MCF 10A (cell line): ENCODE measurements around the gene COQ8A. TPM values are rescaled to one million over a fixed set of nuclear protein-coding genes. Genes with fewer than 3 reads are reported as not detected.

ENCODE experiments used
- BruUV-seq: library from RNA; stranded (reverse); fragments of 400-500 nt; replicated peaks from 2 replicates; lab custom pipeline; 2021; lab: Mats Ljungman, UMichigan
- CTCF ChIA-PET: fragments of 300-600 bp; sonication (Branson Sonifier 250); formaldehyde crosslinking; extraction: SDS; loops from one replicate; lab custom pipeline; 2021; ENCODE audit warnings: antibody characterized with exemption, inconsistent platforms; lab: Yijun Ruan, JAX
- POLR2A ChIA-PET: fragments of 300-600, 350-650 bp; sonication (Branson Sonifier 250); formaldehyde crosslinking; extraction: SDS; loops from one replicate; lab custom pipeline; 2020; ENCODE audit warnings: antibody characterized with exemption, inconsistent platforms; lab: Yijun Ruan, JAX
- DNase-seq: peaks from one replicate; pipeline ENCODE4 v3.0.0-alpha.2; 2018; ENCODE audit not compliant: unreplicated experiment
- H3K27ac Mint-ChIP-seq: one replicate; pipeline ENCODE4 v1.8.0; 2022; ENCODE audit warnings: mild to moderate bottlenecking, low read depth, mixed read lengths; ENCODE audit not compliant: unreplicated experiment
- H3K27me3 Mint-ChIP-seq: one replicate; pipeline ENCODE4 v1.8.0; 2022; ENCODE audit warnings: mixed read lengths; ENCODE audit not compliant: insufficient read depth, unreplicated experiment
- H3K36me3 Mint-ChIP-seq: one replicate; pipeline ENCODE4 v1.8.0; 2022; ENCODE audit warnings: mild to moderate bottlenecking, moderate library complexity, mixed read lengths; ENCODE audit not compliant: insufficient read depth, unreplicated experiment
- H3K4me1 Mint-ChIP-seq: one replicate; pipeline ENCODE4 v1.8.0; 2022; ENCODE audit warnings: mixed read lengths; ENCODE audit not compliant: insufficient read depth, unreplicated experiment
- H3K4me3 Mint-ChIP-seq: one replicate; pipeline ENCODE4 v1.8.0; 2022; ENCODE audit warnings: mild to moderate bottlenecking, moderate library complexity, mixed read lengths; ENCODE audit not compliant: unreplicated experiment
- H3K9me3 Mint-ChIP-seq: one replicate; pipeline ENCODE4 v1.8.0; 2022; ENCODE audit warnings: mixed read lengths; ENCODE audit not compliant: unreplicated experiment
- intact Hi-C: fragments of 100-400 bp; cut with micrococcal nuclease; formaldehyde crosslinking; loops from 2 replicates; pipeline ENCODE4 v1.14.1; 2022
- total RNA-seq: library from RNA; stranded (reverse); gene quantifications from 2 replicates; pipeline ENCODE4 v1.2.3, GENCODE V29; 2022
- TF ChIP-seq, protein P1 (sequence below): fragments of 200-600 bp; IDR thresholded peaks from one replicate; pipeline ENCODE4 v1.8.0; 2022; ENCODE audit warnings: antibody characterized with exemption, mild to moderate bottlenecking; ENCODE audit not compliant: unreplicated experiment

The COQ8A gene
- total RNA-seq, 1 experiment from 2014 or later, result 26.4 TPM

GRCh38 chr1:227009937-227010336 is 69.8 kb downstream of the COQ8A start:
- intact Hi-C loops, result loop anchor here (10.0 kb wide), 1 partner anchor 425 kb away; no protein-coding TSS in a partner anchor
- CTCF ChIA-PET, result interaction anchor here (0.5 to 1.0 kb wide), 4 partner anchors 14 to 459 kb away, joined by 3 to 5 read pairs (median 3); no protein-coding TSS in a partner anchor
- TF ChIP-seq, protein P1, sequence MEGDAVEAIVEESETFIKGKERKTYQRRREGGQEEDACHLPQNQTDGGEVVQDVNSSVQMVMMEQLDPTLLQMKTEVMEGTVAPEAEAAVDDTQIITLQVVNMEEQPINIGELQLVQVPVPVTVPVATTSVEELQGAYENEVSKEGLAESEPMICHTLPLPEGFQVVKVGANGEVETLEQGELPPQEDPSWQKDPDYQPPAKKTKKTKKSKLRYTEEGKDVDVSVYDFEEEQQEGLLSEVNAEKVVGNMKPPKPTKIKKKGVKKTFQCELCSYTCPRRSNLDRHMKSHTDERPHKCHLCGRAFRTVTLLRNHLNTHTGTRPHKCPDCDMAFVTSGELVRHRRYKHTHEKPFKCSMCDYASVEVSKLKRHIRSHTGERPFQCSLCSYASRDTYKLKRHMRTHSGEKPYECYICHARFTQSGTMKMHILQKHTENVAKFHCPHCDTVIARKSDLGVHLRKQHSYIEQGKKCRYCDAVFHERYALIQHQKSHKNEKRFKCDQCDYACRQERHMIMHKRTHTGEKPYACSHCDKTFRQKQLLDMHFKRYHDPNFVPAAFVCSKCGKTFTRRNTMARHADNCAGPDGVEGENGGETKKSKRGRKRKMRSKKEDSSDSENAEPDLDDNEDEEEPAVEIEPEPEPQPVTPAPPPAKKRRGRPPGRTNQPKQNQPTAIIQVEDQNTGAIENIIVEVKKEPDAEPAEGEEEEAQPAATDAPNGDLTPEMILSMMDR, result no peak
- Mint-ChIP-seq H3K27ac (no peak overlapping the region), H3K27me3 (no peaks in the 10 kb centered on the region), H3K4me1 (no peaks in the 10 kb centered on the region), H3K36me3 (peaks cover 20% of the 10 kb centered on the region), H3K4me3 (no peak overlapping the region), H3K9me3 (no peaks in the 10 kb centered on the region)
- POLR2A ChIA-PET, result interaction anchor here (1.0 to 1.9 kb wide), 5 partner anchors 8 to 38 kb away, joined by 3 to 6 read pairs (median 3); no protein-coding TSS in a partner anchor
- no TSS peak for BruUV-seq
- no peak for DNase-seq

GRCh38 chr1:227010645-227011044 is 70.6 kb downstream of the COQ8A start:
- BruUV-seq, result no TSS peak
- no peak overlapping the region for H3K27ac Mint-ChIP-seq
- H3K4me1 Mint-ChIP-seq, result no peaks in the 10 kb centered on the region
- POLR2A ChIA-PET, result interaction anchor here (0.6 to 1.9 kb wide), 6 partner anchors 9 to 45 kb away, joined by 3 to 5 read pairs (median 3); no protein-coding TSS in a partner anchor
- no peak for DNase-seq
- H3K4me3 Mint-ChIP-seq, result no peak overlapping the region
- intact Hi-C loops, result loop anchor here (10.0 kb wide), 1 partner anchor 424 kb away; no protein-coding TSS in a partner anchor
- H3K36me3 Mint-ChIP-seq, result peaks cover 20% of the 10 kb centered on the region
- TF ChIP-seq, protein P1, result no peak
- no peaks in the 10 kb centered on the region for H3K27me3 Mint-ChIP-seq
- CTCF ChIA-PET, result interaction anchor here (0.6 to 1.0 kb wide), 3 partner anchors 14 to 133 kb away, joined by 3 to 5 read pairs (median 3); no protein-coding TSS in a partner anchor
- H3K9me3 Mint-ChIP-seq, result no peaks in the 10 kb centered on the region

DNA sequence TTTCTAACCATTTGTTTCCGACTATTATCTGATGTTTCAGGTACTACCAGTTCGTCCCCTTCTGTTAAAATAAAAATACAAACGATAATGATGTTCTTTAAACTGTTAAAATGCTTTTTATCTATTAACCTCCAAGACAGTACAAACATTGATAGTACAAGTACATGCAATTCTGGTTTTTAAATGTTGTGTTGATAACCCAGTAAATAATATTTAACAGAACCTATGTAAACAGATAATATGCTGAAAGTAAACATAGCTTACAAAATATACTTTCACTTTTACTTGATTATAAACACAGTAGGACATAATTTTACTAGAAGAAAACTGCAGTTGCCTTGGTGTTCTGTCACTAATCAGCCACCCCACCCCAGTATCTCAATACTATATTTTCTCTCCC is 76.9 kb downstream of the COQ8A start:
- intact Hi-C loops, result loop anchor here (10.0 kb wide), 1 partner anchor 418 kb away; no protein-coding TSS in a partner anchor
- ChIA-PET CTCF (interaction anchor here (0.7 to 1.1 kb wide), 2 partner anchors 11 to 423 kb away, joined by 3 to 4 read pairs; no protein-coding TSS in a partner anchor), POLR2A (interaction anchor here (0.6 to 1.1 kb wide), 2 partner anchors 26 to 860 kb away, joined by 3 read pairs; no protein-coding TSS in a partner anchor)
- no peak for DNase-seq
- TF ChIP-seq, protein P1, result no peak
- Mint-ChIP-seq H3K4me1 (no peaks in the 10 kb centered on the region), H3K36me3 (peaks cover 66% of the 10 kb centered on the region), H3K27me3 (no peaks in the 10 kb centered on the region), H3K27ac (no peak overlapping the region), H3K4me3 (no peak overlapping the region), H3K9me3 (peaks cover 8% of the 10 kb centered on the region)
- BruUV-seq, result no TSS peak

- Mint-ChIP-seq H3K4me1 (no peaks in the 10 kb centered on the region), H3K27ac (no peak overlapping the region), H3K27me3 (no peaks in the 10 kb centered on the region), H3K36me3 (peaks cover 81% of the 10 kb centered on the region), H3K4me3 (no peak overlapping the region), H3K9me3 (peaks cover 6% of the 10 kb centered on the region)
- TF ChIP-seq, protein P1, result no peak
- POLR2A ChIA-PET, result interaction anchor here (0.6 kb wide), 1 partner anchor 76 kb away, joined by 3 read pairs; no protein-coding TSS in a partner anchor
- DNase-seq, result no peak
- intact Hi-C loops, result no loop called here
- CTCF ChIA-PET, result no interaction called here
- BruUV-seq, result no TSS peak
Measured at GRCh38 chr1:227032396-227032795, 92.3 kb downstream of the COQ8A start.
